Ramos (cell line): ENCODE data around the gene GNG3.
"Not testable (repeated sequence)": the region's sequence is repeated elsewhere in the genome, so short reads cannot be mapped to it uniquely, and the experiment has no call there.

Experiments
- in situ Hi-C: fragments of 300-500 bp; cut with MboI; formaldehyde crosslinking; loops from one replicate; pipeline ENCODE4 v1.14.3; 2022; ENCODE audit warnings: low sequenced_read_pairs; ENCODE audit not compliant: unreplicated experiment

The GNG3 gene

GRCh38 chr11:62715150-62716130, 8.0 kb downstream of the GNG3 start:
- in situ Hi-C loops, result no loop called here

DNA sequence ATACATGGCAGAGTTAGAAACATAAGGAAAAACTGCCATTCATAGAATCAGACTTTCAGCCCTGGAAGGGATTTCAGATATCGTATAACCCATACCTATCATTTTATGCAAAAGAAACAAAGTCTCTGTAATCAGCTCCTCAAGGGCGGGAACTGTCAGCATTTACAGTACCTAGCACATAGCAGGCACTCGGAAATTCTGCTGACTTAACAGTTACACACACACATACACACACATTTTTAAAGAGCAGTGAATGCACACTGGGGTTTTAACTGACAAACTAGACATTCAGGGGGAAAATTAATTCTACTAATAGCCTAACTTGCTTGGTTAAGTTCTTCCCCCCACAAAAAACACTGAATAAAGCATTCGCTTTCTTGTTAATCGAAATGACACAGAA, 8.7 kb downstream of the GNG3 start:
- in situ Hi-C loops, result no loop called here

DNA sequence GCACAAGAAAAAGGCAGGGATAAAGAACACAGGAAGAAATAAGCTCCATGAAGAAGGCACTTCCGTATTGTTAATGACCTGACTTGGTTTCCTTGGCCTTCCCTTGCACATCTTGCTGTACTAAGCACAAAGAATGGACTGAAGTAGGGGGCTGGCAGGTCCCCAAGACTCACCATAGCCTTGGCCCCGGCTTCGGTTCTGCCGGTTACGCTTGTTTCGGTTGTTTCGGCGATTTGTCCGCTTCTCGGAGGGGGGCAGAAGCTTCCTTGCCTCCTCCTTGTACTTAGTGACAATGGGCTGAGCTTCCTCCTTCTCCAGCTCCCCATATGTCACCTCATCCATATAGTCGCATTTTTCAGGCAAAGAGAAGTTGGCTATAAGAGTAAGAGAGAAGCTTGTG, 9.3 kb downstream of the GNG3 start:
- in situ Hi-C loops, result no loop called here

- in situ Hi-C loops, result no loop called here
Measured at GRCh38 chr11:62719302-62719978, 12.0 kb downstream of the GNG3 start.

DNA sequence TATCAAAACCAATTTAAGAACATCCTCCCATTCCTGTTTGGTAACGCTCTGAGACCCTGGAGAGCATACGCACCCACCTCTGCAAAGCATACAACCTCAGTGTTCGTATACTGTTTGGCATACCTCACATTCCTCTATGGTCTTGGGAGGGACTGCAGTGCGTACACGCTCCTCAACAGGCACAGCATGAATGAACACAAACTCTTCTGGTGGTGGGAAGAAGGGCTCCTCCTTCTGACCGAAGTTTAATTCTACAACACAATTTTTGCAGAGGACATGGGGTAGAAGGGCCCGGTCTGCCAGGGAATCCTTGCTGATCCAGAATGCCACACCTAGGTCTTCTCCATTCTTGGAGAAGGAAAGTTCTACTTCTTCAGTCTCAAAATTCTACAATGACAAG, 14.5 kb downstream of the GNG3 start:
- in situ Hi-C loops, result no loop called here

DNA sequence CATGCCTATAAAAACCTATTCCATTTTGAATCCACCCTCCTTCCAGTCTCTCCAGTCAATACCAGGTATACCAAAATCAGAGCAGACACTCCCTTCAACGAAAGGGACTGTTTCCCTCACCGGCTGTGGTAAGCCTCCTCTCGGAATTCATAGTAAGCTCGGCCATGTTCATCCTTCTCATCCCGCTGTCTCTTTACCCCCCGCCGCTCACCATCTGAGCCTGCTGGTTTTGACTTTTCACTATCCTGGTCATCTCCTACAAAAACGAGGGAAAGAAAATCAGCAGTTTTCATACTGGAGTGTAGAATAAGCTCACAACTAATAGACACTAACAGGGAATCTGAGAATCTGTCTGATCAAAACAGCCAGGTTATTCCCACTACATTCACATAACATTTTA, 16.7 kb downstream of the GNG3 start:
- in situ Hi-C loops, result no loop called here

- in situ Hi-C loops, result no loop called here
Measured at GRCh38 chr11:62725646-62726045, 18.2 kb downstream of the GNG3 start.

GRCh38 chr11:62726156-62726914, 18.9 kb downstream of the GNG3 start:
- in situ Hi-C loops, result no loop called here

- in situ Hi-C loops, result no loop called here
Measured at GRCh38 chr11:62726915-62727164, 19.4 kb downstream of the GNG3 start.

- in situ Hi-C loops, result no loop called here
Measured at GRCh38 chr11:62727165-62727871, 19.8 kb downstream of the GNG3 start, which contains the start of gene HNRNPUL2. Gene HNRNPUL2 (minus strand): TSS chr11:62727457. CDS start chr11:62727156, 301 bp downstream.

DNA sequence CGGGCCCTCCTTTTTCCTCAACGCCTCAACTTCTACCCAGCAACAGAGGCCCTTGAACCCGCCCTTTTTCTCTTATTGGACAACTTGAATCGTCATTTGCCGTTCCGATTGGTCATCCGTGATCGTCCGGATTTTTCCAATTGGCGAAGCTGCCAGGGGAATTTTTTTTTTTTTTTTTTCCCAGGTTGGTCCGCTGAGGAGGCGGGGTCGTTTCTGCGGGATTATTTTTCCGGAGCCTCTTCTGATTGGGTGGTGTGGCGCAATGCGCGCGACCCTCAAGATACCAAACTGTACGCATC, 20.3 kb downstream of the GNG3 start:
- in situ Hi-C loops, result no loop called here

GRCh38 chr11:62728171-62728988, 20.9 kb downstream of the GNG3 start, which contains the start of gene TTC9C:
Gene TTC9C (plus strand): TSS chr11:62728486. CDS start chr11:62728849, 363 bp downstream.
- in situ Hi-C loops, result no loop called here

DNA sequence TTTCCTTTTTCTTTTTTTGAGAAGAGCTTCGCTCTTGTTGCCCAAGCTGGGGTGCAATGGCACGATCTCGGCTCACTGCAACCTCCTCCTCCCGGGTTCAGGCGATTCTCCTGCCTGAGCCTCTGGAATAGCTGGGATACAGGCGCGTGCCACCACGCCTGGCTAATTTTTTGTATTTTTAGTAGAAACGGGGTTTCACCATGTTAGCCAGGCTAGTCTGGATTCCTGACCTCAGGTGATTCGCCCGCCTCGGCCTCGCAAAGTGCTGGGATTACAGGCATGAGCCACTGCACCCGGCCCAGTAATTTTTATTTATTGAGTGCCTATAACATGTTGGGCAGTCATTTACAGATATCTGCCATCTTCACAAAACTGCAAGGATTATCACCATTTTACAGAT, 22.6 kb downstream of the GNG3 start:
- in situ Hi-C loops, result not testable (repeated sequence)

GRCh38 chr11:62732830-62733229, 25.4 kb downstream of the GNG3 start:
- in situ Hi-C loops, result no loop called here

GRCh38 chr11:62737196-62737595, 29.7 kb downstream of the GNG3 start:
- in situ Hi-C loops, result no loop called here

- in situ Hi-C loops, result no loop called here
Measured at GRCh38 chr11:62747475-62748160, 40.1 kb downstream of the GNG3 start.

GRCh38 chr11:62749931-62750330, 42.5 kb downstream of the GNG3 start:
- in situ Hi-C loops, result not testable (repeated sequence)

GRCh38 chr11:62752177-62752785, 44.8 kb downstream of the GNG3 start:
- in situ Hi-C loops, result no loop called here
